ENCODE results near the gene CHRNA4.

DNA sequence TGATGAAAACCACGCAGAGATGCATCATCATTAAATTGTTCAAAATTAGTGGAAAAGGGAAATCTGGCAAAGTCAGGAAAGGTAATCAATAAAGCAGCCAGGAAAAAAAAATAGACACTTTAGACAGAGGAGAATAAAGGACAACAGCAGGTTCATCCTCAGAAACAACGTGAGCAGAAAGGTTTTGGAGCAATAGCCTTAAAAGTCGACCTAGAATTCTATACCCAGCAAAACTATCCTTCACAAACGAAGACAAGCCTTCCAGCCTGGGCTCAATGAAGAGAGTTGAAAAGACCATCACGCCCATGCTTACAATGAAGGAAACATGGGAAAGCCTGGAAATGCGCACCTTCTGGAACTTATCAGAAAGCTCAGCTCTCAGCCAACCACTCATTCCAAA is 24.7 kb upstream of the CHRNA4 start:
- TF ChIP-seq, protein P1, sequence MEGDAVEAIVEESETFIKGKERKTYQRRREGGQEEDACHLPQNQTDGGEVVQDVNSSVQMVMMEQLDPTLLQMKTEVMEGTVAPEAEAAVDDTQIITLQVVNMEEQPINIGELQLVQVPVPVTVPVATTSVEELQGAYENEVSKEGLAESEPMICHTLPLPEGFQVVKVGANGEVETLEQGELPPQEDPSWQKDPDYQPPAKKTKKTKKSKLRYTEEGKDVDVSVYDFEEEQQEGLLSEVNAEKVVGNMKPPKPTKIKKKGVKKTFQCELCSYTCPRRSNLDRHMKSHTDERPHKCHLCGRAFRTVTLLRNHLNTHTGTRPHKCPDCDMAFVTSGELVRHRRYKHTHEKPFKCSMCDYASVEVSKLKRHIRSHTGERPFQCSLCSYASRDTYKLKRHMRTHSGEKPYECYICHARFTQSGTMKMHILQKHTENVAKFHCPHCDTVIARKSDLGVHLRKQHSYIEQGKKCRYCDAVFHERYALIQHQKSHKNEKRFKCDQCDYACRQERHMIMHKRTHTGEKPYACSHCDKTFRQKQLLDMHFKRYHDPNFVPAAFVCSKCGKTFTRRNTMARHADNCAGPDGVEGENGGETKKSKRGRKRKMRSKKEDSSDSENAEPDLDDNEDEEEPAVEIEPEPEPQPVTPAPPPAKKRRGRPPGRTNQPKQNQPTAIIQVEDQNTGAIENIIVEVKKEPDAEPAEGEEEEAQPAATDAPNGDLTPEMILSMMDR (optimal IDR thresholded peaks at IDR 0.05 in 1 of 3, IDR thresholded peaks at IDR 0.05 in 1 of 3, conservative IDR thresholded peaks at IDR 0.05 in 1 of 3; ENCODE audit: extremely low read depth in 1 of 3, insufficient read depth in 2 of 3, low read length in 3 of 3): no peak
- TF ChIP-seq EZH2 (IDR thresholded peaks at IDR 0.05; ENCODE audit: low read length): no peak
